Activated naive CD4-positive, alpha-beta T cell treated with anti-CD3 and anti-CD28 coated beads, Interleukin-2, amount 50 U/mL, for 24 hours (primary cell): ENCODE results near the gene HSP90AA1.
"Not testable (repeated sequence)": the region's sequence is repeated elsewhere in the genome, so short reads cannot be mapped to it uniquely, and the experiment has no call there.

Experiments used
- H3K27ac Mint-ChIP-seq: one replicate; pipeline ENCODE4 v1.8.0; 2021; ENCODE audit warnings: mild to moderate bottlenecking, mixed read lengths
- H3K27me3 Mint-ChIP-seq: one replicate; pipeline ENCODE4 v1.8.0; 2021; ENCODE audit warnings: mixed read lengths
- H3K36me3 Mint-ChIP-seq: one replicate; pipeline ENCODE4 v1.8.0; 2021; ENCODE audit warnings: mixed read lengths
- H3K4me1 Mint-ChIP-seq: one replicate; pipeline ENCODE4 v1.8.0; 2021; ENCODE audit warnings: mixed read lengths
- H3K4me3 Mint-ChIP-seq: one replicate; pipeline ENCODE4 v1.8.0; 2021; ENCODE audit warnings: mild to moderate bottlenecking, mixed read lengths
- H3K9me3 Mint-ChIP-seq: one replicate; pipeline ENCODE4 v1.8.0; 2021; ENCODE audit warnings: mixed read lengths

The HSP90AA1 gene

DNA sequence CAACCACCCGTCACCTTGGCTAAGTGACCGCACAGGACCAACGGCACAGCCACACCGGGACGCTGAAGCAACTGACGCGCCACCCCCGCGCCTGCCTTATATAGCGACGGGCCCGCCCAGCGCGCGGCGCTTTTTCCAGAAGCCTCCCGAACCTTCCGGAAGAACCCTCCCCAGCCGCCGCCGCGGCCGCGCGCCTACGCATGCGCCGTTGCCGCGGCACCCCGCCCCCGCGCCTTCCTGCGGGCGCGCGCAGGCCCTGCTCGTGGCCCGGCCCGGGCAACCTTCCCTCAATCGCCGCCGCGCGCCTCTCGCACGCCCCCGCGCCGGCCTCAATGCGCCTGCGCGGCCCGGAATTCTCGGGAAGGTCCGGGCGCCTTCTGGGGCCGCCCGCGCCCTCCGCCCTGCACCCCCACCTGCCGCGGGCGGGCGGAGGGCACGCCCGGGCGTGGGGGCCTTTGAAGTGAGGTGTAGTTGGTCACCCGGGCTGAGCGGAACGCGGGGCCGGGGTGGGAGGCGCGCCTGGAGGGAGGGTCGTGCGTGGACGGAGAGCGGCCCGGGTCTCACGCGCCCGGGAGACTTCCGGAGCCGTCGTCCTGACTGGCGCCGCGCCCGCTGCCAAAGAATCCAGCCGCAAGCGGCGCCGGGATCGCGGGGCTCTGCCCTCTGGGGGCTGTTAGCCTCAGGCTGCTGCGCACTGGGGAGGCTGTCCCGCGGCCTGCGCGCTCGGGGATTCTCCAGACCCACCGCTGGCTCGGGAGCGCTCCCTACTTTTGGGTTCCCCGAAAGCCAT lies at the start of gene HSP90AA1:
HSP90AA1 (minus strand) TSS at position 73 of the 790 bp plus-strand sequence. CDS start 666 bp downstream, outside the sequence.
- no peaks in the 10 kb centered on the region for H3K9me3 Mint-ChIP-seq
- peaks cover 36% of the 10 kb centered on the region for H3K36me3 Mint-ChIP-seq
- H3K4me3 Mint-ChIP-seq = peak within 1 kb of the TSS; percentile 98
- H3K27ac Mint-ChIP-seq = peak within 1 kb of the TSS; percentile 98
- no peaks in the 10 kb centered on the region for H3K27me3 Mint-ChIP-seq
- peaks cover 48% of the 10 kb centered on the region for H3K4me1 Mint-ChIP-seq

DNA sequence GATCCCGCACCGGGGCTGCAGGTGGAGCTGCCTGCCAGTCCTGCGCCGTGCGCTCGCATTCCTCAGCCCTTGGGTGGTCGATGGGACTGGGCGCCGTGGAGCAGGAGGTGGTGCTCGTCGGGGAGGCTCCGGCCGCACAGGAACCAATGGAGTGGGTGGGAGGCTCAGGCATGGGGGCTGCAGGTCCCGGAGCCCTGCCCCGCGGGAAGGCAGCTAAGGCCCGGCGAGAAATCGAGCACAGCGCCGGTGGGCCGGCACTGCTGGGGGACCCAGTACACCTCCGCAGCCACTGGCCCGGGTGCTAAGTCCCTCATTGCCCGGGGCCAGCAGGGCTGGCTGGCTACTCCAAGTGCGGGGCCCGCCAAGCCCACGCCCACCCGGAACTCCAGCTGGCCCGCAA lies 48.6 kb upstream of the HSP90AA1 start:
- not testable (repeated sequence) for H3K27me3 Mint-ChIP-seq, H3K27ac Mint-ChIP-seq, H3K9me3 Mint-ChIP-seq, H3K36me3 Mint-ChIP-seq, H3K4me3 Mint-ChIP-seq
- H3K4me1 Mint-ChIP-seq = peaks cover 11% of the 10 kb centered on the region

DNA sequence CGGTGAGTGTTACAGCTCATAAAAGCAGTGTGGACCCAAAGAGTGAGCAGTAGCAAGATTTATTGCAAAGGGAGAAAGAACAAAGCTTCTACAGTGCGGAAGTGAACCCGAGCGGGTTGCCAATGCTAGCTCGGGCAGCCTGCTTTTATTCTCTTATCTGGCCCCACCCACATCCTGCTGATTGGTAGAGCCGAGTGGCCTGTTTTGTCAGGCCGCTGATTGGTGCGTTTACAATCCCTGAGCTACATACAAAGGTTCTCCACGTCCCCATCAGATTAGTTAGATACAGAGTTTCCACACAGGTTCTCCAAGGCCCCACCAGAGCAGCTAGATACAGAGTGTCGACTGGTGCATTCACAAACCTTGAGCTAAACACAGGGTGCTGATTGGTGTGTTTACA lies 47.9 kb upstream of the HSP90AA1 start:
- not testable (repeated sequence) for H3K4me3 Mint-ChIP-seq, H3K36me3 Mint-ChIP-seq, H3K9me3 Mint-ChIP-seq, H3K27ac Mint-ChIP-seq, H3K27me3 Mint-ChIP-seq
- H3K4me1 Mint-ChIP-seq = peaks cover 11% of the 10 kb centered on the region

DNA sequence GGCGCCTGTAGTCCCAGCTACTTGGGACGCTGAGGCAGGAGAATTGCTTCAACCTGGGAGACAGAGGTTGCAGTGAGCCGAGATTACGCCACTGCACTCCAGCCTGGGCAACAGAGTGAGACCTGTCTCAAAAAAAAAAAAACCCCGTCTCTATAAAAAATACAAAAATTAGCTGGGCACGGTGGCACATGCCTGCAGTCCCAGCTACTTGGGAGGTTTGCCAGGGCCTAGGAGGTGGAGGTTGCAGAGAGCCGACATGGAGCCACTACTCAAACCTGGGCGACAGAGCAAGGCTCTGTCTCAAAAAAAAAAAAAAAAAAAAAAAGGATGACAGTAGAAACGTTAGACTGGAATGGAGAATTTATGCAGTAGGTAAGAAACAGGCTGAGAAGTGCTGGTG lies 47.2 kb upstream of the HSP90AA1 start:
- not testable (repeated sequence) for H3K36me3 Mint-ChIP-seq

DNA sequence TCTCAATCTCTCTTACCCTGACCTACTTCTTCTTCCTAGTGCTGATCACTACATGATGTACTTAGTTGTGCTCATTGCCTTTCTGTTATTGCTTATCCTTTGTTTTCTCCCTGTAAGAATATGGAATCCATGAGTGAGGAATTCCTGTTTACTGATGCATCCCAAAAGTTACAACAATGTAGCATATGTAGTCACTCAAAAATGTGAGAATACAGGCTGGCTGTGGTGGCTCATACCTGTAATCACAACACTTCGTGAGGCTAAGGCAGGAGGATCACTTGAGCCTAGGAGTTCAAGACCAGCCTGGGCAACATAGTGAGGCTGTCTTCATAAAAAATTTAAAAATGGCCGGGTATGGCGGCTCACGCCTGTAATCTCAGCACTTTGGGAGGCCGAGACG lies 44.9 kb upstream of the HSP90AA1 start:
- Mint-ChIP-seq H3K9me3 (no peaks in the 10 kb centered on the region), H3K4me3 (no peak overlapping the region), H3K4me1 (no peaks in the 10 kb centered on the region), H3K36me3 (peaks cover 8% of the 10 kb centered on the region), H3K27ac (no peak overlapping the region), H3K27me3 (no peaks in the 10 kb centered on the region)

More for the DNA sequence above, 47.2 kb upstream of the HSP90AA1 start:
- not testable (repeated sequence) for H3K4me3 Mint-ChIP-seq, H3K27ac Mint-ChIP-seq, H3K9me3 Mint-ChIP-seq, H3K27me3 Mint-ChIP-seq
- peaks cover 11% of the 10 kb centered on the region for H3K4me1 Mint-ChIP-seq

DNA sequence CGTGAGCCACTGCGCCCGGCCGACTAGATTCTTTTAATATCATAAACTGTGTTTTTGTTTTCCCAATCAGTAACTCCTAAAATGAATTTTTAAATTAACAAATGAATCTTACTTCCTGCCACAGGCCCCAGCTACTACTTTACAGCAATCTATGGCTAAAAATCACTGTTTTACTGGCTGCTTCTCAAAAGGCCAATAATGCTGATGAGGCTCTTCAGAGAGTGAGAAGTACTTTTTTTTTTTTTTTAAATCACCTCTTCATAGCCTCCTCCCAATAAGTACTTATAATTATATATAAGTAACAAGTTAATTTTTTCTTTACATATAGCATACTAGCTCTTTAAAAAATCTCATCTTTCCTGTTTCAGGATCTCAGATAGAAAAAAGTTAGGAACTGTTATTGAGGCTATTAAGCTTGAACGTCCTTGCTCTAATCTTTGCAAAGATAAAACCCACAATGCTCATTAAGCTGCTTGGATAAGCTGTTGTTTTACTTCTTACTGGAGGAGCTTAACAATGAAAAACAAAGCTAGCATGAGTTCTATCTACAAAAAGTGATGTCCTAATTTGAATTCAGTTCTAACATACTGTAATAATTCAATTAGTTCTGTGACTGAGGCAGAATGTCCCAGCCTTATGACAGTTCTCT lies 40.1 kb upstream of the HSP90AA1 start:
- no peak overlapping the region for H3K4me3 Mint-ChIP-seq
- no peaks in the 10 kb centered on the region for H3K4me1 Mint-ChIP-seq
- no peaks in the 10 kb centered on the region for H3K27me3 Mint-ChIP-seq
- no peaks in the 10 kb centered on the region for H3K9me3 Mint-ChIP-seq
- H3K36me3 Mint-ChIP-seq = peaks cover 4% of the 10 kb centered on the region
- H3K27ac Mint-ChIP-seq = peak overlapping the region; percentile 8

DNA sequence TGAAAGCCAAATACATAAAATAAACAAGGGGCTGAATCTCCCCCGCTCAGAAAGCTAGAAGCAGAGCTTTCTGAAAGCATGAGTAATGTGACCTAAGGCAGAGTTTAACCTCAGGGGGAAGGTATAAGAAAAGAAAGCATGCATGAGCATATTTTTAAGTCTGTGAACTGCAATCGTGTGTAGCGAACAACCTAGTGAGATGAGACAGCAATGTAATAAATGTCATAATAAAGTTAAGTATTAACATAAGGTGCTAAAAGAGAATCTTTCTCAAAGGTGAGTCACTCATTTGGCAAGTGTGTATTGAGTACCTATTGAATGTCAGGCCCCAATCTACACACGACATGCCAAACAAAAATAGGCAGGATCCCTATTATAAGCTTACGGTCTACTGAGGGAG lies 38.7 kb upstream of the HSP90AA1 start:
- no peaks in the 10 kb centered on the region for H3K9me3 Mint-ChIP-seq
- H3K4me1 Mint-ChIP-seq = no peaks in the 10 kb centered on the region
- no peak overlapping the region for H3K4me3 Mint-ChIP-seq
- no peaks in the 10 kb centered on the region for H3K27me3 Mint-ChIP-seq
- H3K36me3 Mint-ChIP-seq = peaks cover 2% of the 10 kb centered on the region
- no peak overlapping the region for H3K27ac Mint-ChIP-seq

DNA sequence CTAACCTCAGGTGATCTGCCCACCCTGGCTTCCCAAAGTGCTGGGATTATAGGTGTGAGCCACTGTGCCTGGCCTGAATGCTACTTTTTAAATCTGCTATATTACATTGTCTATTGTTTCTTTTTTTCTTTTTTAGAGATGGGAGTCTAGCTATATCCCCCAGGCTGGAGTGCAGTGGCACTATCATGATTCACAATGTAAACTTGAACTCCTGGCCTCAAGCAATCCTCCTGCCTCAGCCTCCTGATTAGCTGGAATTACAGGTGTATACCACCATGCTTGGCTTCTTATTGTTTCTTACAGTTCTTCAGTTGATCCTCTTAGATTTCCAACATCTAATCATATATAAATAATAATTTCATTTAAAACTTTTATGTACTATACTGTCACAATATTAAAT lies 37.6 kb upstream of the HSP90AA1 start:
- H3K4me3 Mint-ChIP-seq = no peak overlapping the region
- H3K4me1 Mint-ChIP-seq = no peaks in the 10 kb centered on the region
- no peak overlapping the region for H3K27ac Mint-ChIP-seq
- H3K9me3 Mint-ChIP-seq = no peaks in the 10 kb centered on the region
- H3K27me3 Mint-ChIP-seq = no peaks in the 10 kb centered on the region
- H3K36me3 Mint-ChIP-seq = no peaks in the 10 kb centered on the region

DNA sequence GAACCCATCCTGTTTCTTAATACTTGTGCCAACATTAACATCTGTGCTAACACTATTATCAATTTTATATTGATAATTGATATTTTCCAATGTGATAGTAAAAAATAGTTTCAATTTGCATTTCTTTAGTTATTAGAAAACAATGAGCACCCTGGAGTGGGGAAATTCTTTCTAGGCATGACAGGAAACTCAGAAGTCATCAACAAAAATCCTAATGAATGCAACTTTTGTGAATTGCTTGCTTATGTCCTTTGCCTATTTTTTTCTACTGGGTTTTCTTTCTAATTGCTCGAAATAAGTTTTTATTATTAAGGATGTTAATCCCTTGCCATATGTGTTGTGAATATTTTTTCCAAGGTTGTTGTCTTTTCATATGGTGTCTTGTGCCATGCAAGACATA lies 34.7 kb upstream of the HSP90AA1 start:
- Mint-ChIP-seq H3K4me1 (no peaks in the 10 kb centered on the region), H3K27ac (no peak overlapping the region), H3K4me3 (no peak overlapping the region), H3K27me3 (no peaks in the 10 kb centered on the region), H3K9me3 (no peaks in the 10 kb centered on the region), H3K36me3 (no peaks in the 10 kb centered on the region)

DNA sequence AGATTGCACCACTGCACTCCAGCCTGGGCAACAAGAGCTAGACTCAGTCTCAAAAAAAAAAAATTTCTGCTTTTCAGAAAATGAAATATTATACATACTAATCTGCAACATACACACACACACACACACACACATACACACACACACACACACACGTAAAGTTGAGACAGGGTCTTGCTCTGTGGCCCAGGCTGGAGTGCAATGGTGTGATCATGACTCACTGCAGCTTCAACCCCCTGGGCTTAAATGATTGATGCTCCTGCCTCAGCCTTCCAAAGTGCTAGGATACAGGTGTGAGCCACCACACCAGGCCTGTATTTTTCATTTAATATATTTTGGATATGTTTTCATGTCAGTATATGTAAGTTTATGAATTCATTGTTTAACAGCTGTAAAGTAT lies 34.0 kb upstream of the HSP90AA1 start:
- no peaks in the 10 kb centered on the region for H3K36me3 Mint-ChIP-seq
- H3K4me3 Mint-ChIP-seq = no peak overlapping the region
- H3K27ac Mint-ChIP-seq = no peak overlapping the region
- H3K4me1 Mint-ChIP-seq = no peaks in the 10 kb centered on the region
- no peaks in the 10 kb centered on the region for H3K9me3 Mint-ChIP-seq
- no peaks in the 10 kb centered on the region for H3K27me3 Mint-ChIP-seq

DNA sequence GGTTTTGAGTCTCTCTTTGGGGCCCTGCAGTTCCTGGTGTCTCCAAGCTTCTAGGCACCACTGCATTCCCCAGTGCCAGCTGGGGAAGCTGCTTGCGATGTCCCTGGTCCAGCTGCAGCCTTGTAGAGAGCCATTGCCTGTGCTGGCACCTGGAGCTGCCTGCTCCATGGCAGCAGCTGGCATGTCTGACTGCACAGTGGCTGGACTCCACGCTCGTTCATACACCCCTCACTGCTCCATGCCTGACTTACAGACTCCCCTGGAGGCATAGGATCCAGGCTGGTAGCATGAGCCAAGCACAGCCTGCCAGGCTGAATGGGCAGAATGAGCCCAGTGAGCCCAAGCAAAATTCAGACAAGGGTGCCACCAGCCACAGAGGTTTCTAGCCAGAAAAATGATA lies 31.0 kb upstream of the HSP90AA1 start:
- no peaks in the 10 kb centered on the region for H3K9me3 Mint-ChIP-seq

DNA sequence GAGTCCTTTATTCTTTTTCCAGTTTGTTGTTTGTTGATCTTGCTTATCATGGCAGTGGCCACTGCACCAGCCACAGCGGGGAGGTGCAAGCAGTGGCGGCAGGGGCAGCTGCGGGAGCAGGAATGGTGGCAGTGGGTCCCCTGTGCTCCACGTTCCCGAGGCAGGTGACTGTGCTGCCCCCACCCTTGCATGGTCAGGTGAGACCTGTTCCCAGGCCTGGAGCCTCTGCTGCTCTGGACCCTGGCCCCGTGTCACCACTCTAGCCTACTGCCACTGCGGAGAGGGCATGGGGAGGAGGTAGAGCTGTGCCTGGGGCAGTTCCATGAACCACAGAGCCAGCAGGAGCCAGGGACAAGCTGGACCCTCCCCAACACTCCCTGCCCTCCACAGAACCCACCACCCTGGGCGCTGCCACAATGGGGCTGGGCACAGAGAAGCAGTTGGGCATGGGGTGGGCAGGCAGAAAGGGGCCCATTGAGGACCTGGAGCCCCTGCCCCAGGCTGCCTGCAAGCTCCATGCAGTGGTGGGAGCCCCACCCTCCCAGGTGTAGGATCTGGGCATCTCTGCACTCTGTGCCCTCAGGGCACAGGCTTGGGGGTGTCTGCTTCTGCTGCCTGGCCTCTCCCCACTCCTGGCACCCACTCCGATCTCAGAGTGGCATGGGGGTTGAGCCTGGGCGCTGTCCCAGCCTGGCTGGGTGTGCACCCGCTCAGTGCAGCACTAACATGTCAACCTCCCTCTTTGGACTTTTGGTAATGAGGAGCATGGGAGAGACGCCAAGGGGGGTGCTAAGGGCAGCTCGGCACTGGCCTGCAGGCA lies 29.7 kb upstream of the HSP90AA1 start:
- no peaks in the 10 kb centered on the region for H3K9me3 Mint-ChIP-seq
- H3K36me3 Mint-ChIP-seq = no peaks in the 10 kb centered on the region
- H3K4me1 Mint-ChIP-seq = no peaks in the 10 kb centered on the region
- H3K4me3 Mint-ChIP-seq = no peak overlapping the region
- no peaks in the 10 kb centered on the region for H3K27me3 Mint-ChIP-seq
- H3K27ac Mint-ChIP-seq = no peak overlapping the region

More for the DNA sequence above, 31.0 kb upstream of the HSP90AA1 start:
- Mint-ChIP-seq H3K4me1 (no peaks in the 10 kb centered on the region), H3K27me3 (no peaks in the 10 kb centered on the region), H3K27ac (no peak overlapping the region), H3K4me3 (no peak overlapping the region), H3K36me3 (no peaks in the 10 kb centered on the region)

DNA sequence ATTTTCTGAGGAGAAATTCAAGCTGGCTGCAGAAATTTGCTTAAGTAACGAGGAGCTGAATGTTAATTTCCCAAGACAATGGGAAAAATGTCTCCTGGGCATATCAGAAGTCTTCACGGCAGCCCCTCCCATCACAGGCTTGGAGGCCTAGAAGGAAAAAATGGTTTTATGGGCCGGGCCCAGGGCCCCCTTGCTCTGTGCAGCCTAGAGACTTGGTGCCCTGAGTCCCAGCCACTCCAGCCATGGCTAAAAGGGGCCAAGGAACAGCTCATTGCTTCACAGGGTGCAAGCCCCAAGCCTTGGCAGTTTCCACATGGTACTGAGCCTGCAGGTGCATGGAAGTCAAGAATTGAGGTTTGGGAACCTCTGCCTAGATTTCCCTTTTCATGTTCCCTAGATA lies 24.3 kb upstream of the HSP90AA1 start:
- Mint-ChIP-seq H3K27me3 (no peaks in the 10 kb centered on the region), H3K27ac (no peak overlapping the region), H3K36me3 (peaks cover 1% of the 10 kb centered on the region), H3K4me1 (no peaks in the 10 kb centered on the region), H3K9me3 (no peaks in the 10 kb centered on the region), H3K4me3 (no peak overlapping the region)

DNA sequence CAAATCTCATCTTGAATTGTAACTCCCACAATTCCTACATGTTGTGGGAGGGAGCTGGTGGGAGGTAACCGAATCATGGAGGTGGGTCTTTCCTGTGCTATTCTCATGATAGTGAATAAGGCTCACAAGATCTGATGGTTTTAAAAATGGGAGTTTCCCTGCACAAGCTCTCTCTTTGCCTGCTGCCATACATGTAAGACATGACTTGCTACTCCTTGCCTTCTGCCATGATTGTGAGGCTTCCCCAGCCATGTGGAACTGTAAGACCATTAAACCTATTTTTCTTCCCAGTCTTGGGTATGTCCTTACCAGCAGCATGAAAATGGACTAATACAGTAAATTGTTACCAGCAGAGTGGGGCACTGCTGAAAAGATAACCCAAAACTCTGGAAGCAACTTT lies 22.5 kb upstream of the HSP90AA1 start:
- not testable (repeated sequence) for H3K27ac Mint-ChIP-seq, H3K36me3 Mint-ChIP-seq, H3K4me1 Mint-ChIP-seq, H3K4me3 Mint-ChIP-seq, H3K9me3 Mint-ChIP-seq, H3K27me3 Mint-ChIP-seq

DNA sequence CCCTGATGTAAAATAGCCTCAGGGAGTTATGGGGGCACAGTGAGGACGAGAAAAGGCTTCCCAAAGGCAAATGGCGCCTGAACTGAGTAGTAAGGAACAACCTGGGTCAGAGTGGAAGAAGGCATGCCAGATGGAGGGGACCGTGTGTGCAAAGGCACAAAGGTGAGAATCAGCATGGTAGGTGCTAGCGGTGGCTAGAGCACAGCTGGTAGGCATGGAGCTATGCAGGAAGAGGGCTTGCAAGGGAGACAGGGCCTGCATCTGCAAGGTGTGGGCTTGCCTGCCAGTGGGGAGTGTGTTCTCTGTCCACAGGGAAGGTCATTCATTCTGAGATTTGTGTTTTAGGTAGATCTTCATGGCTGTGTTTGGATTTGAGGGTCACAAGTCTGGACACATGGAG lies 18.5 kb upstream of the HSP90AA1 start:
- H3K36me3 Mint-ChIP-seq = peaks cover 1% of the 10 kb centered on the region
- H3K27me3 Mint-ChIP-seq = no peaks in the 10 kb centered on the region
- H3K4me1 Mint-ChIP-seq = no peaks in the 10 kb centered on the region
- H3K4me3 Mint-ChIP-seq = no peak overlapping the region
- H3K9me3 Mint-ChIP-seq = no peaks in the 10 kb centered on the region
- no peak overlapping the region for H3K27ac Mint-ChIP-seq
